HepG2 (cell line): ENCODE measurements around the gene TRPV2. TPM values are rescaled to one million over a fixed set of nuclear protein-coding genes. Genes with fewer than 3 reads are reported as not detected.

Experiments used
- ATAC-seq: fragments of 200-7000 bp; cut with Tn5 transposase; 3 replicates; pipeline ENCODE4 v1.9.1; 2020; ENCODE audit warnings: mild to moderate bottlenecking, moderate library complexity
- BruUV-seq: library from RNA; stranded (reverse); fragments of 400-500 nt; replicated peaks from 2 replicates; lab custom pipeline; 2021; lab: Mats Ljungman, UMichigan
- CTCF ChIA-PET: fragments of 300-600 bp; formaldehyde crosslinking; extraction: SDS; loops from one replicate; lab custom pipeline; 2021; ENCODE audit warnings: low total read pairs, inconsistent platforms, low intra/inter-chr PET ratio; lab: Yijun Ruan, JAX
- POLR2A ChIA-PET: fragments of 350-600 bp; sonication (Branson Sonifier 250); formaldehyde crosslinking; loops from one replicate; lab custom pipeline; 2020; ENCODE audit warnings: antibody characterized with exemption, inconsistent platforms; lab: Yijun Ruan, JAX
- DNase-seq: peaks from one replicate; pipeline ENCODE4 v3.0.0-alpha.2; 2015; ENCODE audit warnings: low spot score
- FAIRE-seq: peaks from 3 replicates; lab custom pipeline; 2011; peaks lifted over from hg19 to GRCh38; lab: Jason Lieb, UNC
- H2AFZ ChIP-seq: one replicate; pipeline ENCODE4 v1.6.1; 2011; ENCODE audit warnings: low read length, inconsistent platforms
- H3K27ac ChIP-seq: fragments of 300-600 bp; 3 replicates; pipeline ENCODE4 v1.8.0; 2011; ENCODE audit warnings: mixed run types, mild to moderate bottlenecking, mixed read lengths, low read length, inconsistent platforms; ENCODE audit not compliant: insufficient read depth; ENCODE audit errors: extremely low read length
- H3K27me3 ChIP-seq, 2 experiments: fragments of 200-600 bp in 1 of 2; 2 replicates in 1 of 2; 3 replicates in 1 of 2; pipeline versions ENCODE4 v1.6.0 to v1.8.0; 2011; ENCODE audit warnings: low read length in 2 of 2, mild to moderate bottlenecking in 2 of 2, moderate library complexity in 2 of 2, inconsistent platforms in 1 of 2; ENCODE audit not compliant: insufficient read depth in 2 of 2, control insufficient read depth in 1 of 2
- H3K36me3 ChIP-seq, 2 experiments: fragments of 200-600 bp in 1 of 2; replicated peaks in 1 of 2; 2 replicates in 1 of 2; 3 replicates in 1 of 2; pipeline versions ENCODE4 v1.5.1 to v1.8.0; 2011; ENCODE audit warnings: low read length in 2 of 2, inconsistent platforms in 1 of 2; ENCODE audit not compliant: insufficient read depth in 2 of 2, control insufficient read depth in 1 of 2
- H3K4me1 ChIP-seq: 2 replicates; pipeline ENCODE4 v1.5.1; 2012; ENCODE audit warnings: low read length, inconsistent platforms; ENCODE audit not compliant: insufficient read depth
- H3K4me2 ChIP-seq: 2 replicates; pipeline ENCODE4 v1.6.0; 2011; ENCODE audit warnings: low read depth, low read length, inconsistent platforms
- H3K4me3 ChIP-seq, 3 experiments: fragments of 200-600 bp in 1 of 3; sonication (generic), shearing (Covaris generic) in 1 of 3; replicated peaks in 1 of 3; 2 replicates each; pipeline ENCODE4 v1.5.1; 2011 to 2016; ENCODE audit warnings: low read length in 3 of 3, inconsistent platforms in 2 of 3, low read depth in 2 of 3, mild to moderate bottlenecking in 2 of 3, control low read depth in 1 of 3, mixed read lengths in 1 of 3; ENCODE audit not compliant: insufficient read depth in 1 of 3
- H3K79me2 ChIP-seq: one replicate; pipeline ENCODE4 v1.6.1; 2011; ENCODE audit warnings: low read length, inconsistent platforms; ENCODE audit not compliant: insufficient read depth
- H3K9ac ChIP-seq: 2 replicates; pipeline ENCODE4 v1.6.0; 2011; ENCODE audit warnings: mild to moderate bottlenecking, low read depth, low read length, inconsistent platforms; ENCODE audit not compliant: insufficient read depth
- H3K9me3 ChIP-seq: 2 replicates; pipeline ENCODE4 v1.5.1; 2012; ENCODE audit warnings: mild to moderate bottlenecking, low read length
- H4K20me1 ChIP-seq: 2 replicates; pipeline ENCODE4 v1.6.0; 2011; ENCODE audit warnings: inconsistent platforms, mild to moderate bottlenecking, low read length, moderate library complexity; ENCODE audit not compliant: insufficient read depth
- HDAC6 ChIP-seq: fragments of 200-600 bp; sonication (generic); IDR thresholded peaks from 2 replicates; pipeline ENCODE4 v1.7.0; 2017; ENCODE audit warnings: mild to moderate bottlenecking, antibody characterized with exemption, low read length, low read depth
- HMG20A ChIP-seq: IDR thresholded peaks from 2 replicates; pipeline ENCODE4 v1.6.1; 2016; ENCODE audit warnings: borderline replicate concordance
- HNRNPH1 ChIP-seq: fragments of 200-400 bp; formaldehyde crosslinking; optimal IDR thresholded peaks from 2 replicates; pipeline ENCODE3; 2017; ENCODE audit warnings: mild to moderate bottlenecking, low read depth, low read length
- KDM1A ChIP-seq: IDR thresholded peaks from 2 replicates; pipeline ENCODE4 v1.6.1; 2016; ENCODE audit warnings: missing compliant biosample characterization
- MXI1 ChIP-seq: IDR thresholded peaks from 3 replicates; pipeline ENCODE4 v1.6.1; 2012; ENCODE audit warnings: low read depth, low read length, inconsistent platforms, borderline replicate concordance
- NR1H2 ChIP-seq: sonication (generic); formaldehyde crosslinking; IDR thresholded peaks from 2 replicates; pipeline ENCODE4 v1.8.1; 2022; ENCODE audit warnings: low read depth, missing genetic modification reagents, borderline replicate concordance
- PLRG1 ChIP-seq: fragments of 450-650 bp; conservative IDR thresholded peaks from 2 replicates; pipeline ENCODE4 v1.6.1; 2016
- RAD21 ChIP-seq: fragments of 450-650 bp; formaldehyde crosslinking; IDR thresholded peaks from 2 replicates; pipeline ENCODE4 v1.5.0; 2020; ENCODE audit warnings: mild to moderate bottlenecking
- SRSF4 ChIP-seq: fragments of 200-400 bp; formaldehyde crosslinking; IDR thresholded peaks from one replicate; pipeline ENCODE4 v1.6.1; 2018; ENCODE audit warnings: mild to moderate bottlenecking, low read depth, low read length, moderate library complexity; ENCODE audit not compliant: poor library complexity, severe bottlenecking
- TEAD3 ChIP-seq: optimal IDR thresholded peaks from 2 replicates; pipeline ENCODE3; 2016; ENCODE audit warnings: borderline replicate concordance
- ZFP62 ChIP-seq: sonication (generic); formaldehyde crosslinking; IDR thresholded peaks from 2 replicates; pipeline ENCODE4 v1.4.0; 2020; ENCODE audit warnings: missing genetic modification reagents
- ZMYM4 ChIP-seq: sonication (generic); formaldehyde crosslinking; IDR thresholded peaks from 2 replicates; pipeline ENCODE4 v1.8.1; 2023; ENCODE audit warnings: mild to moderate bottlenecking, missing genetic modification reagents
- ZNF766 ChIP-seq: sonication (generic); formaldehyde crosslinking; IDR thresholded peaks from 2 replicates; pipeline ENCODE4 v1.5.0; 2020; ENCODE audit warnings: missing genetic modification reagents, borderline replicate concordance
- ZNF878 ChIP-seq: sonication (generic); formaldehyde crosslinking; IDR thresholded peaks from 2 replicates; pipeline ENCODE4 v1.8.1; 2023; ENCODE audit warnings: mild to moderate bottlenecking, missing genetic modification reagents, moderate library complexity
- whole genome bisulfite sequencing: methylation state at CpG from one replicate; pipeline ENCODE4 v1.1.6; 2017; ENCODE audit warnings: low lambda C conversion rate; 5-methylcytosine and 5-hydroxymethylcytosine counted together
- in situ Hi-C: cut with HindIII; loops from 2 replicates; pipeline ENCODE4 v1.10.0; 2017; ENCODE audit warnings: low pct_unique_long_range_greater_than_20kb; ENCODE audit not compliant: extremely low pct_ligation_motif_present
- intact Hi-C: fragments of 100-400 bp; cut with micrococcal nuclease; formaldehyde crosslinking; loops from one replicate; pipeline ENCODE4 v1.10.0; 2022; ENCODE audit not compliant: unreplicated experiment
- polyA plus RNA-seq, 8 experiments: library from polyadenylated mRNA; depleted of rRNA in 3 of 8; stranded (reverse) in 7 of 8; unstranded in 1 of 8; fragments of >200 nt; fragmentation: Illumina TruSeq in 4 of 8; extraction: Trizol in 4 of 8; gene quantifications; 2 replicates each; pipeline versions ENCODE4 v1.2.1 to v1.2.3, GENCODE V29; 2011 to 2016; ENCODE audit warnings: low read depth in 4 of 8, missing spikeins in 1 of 8, mixed read lengths in 1 of 8; ENCODE audit not compliant: insufficient read depth in 1 of 8
- total RNA-seq, 5 experiments: library from RNA; depleted of rRNA; stranded (reverse); fragments of >200 nt; fragmentation: Illumina TruSeq; extraction: Trizol; gene quantifications; 2 replicates each; pipeline ENCODE4 v1.2.3, GENCODE V29; 2016; ENCODE audit warnings: low read depth in 1 of 5
- TF ChIP-seq, protein P1 (sequence below): sonication (generic); formaldehyde crosslinking; IDR thresholded peaks from 2 replicates; pipeline ENCODE4 v1.4.0; 2020; ENCODE audit warnings: missing genetic modification reagents

The TRPV2 gene
- total and polyA plus RNA-seq, 2 of the 13 experiments (the other 11 are each of a cell fraction or from before 2014, with no cell fraction given): 13.6 to 21.3 TPM

DNA sequence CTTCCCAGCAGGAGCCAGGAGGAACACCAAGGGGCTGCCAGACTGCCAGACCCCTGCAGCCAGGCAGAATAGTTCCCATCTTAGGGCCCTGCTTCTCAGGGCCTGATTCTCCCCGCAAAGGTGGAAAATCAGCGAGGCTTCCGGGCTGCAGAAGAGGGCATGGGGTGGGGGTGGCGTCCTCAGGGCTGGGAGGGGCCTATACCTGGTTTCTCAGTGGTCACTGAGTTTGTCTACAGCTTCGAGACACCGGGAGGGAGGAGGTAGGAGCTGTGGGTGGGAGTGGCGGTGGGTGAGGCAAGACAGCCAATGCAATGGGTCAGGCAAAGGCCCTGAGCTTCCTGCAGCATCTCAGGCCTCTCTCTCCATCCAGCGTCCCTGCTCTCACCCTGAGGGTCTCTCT, 62.3 kb downstream of the TRPV2 start:
- in situ Hi-C loops (no loop called here), intact Hi-C loops (no loop called here)
- no TSS peak for BruUV-seq
- DNase-seq: no peak
- Histone ChIP-seq H3K27ac (no peak overlapping the region), H3K9me3 (no peaks in the 10 kb centered on the region), H4K20me1 (no peaks in the 10 kb centered on the region; the same call in 1 of the 2 replicates), H3K4me2 (no peak overlapping the region), H2AFZ (no peak overlapping the region), H3K36me3 (no peaks in the 10 kb centered on the region), H3K79me2 (no peaks in the 10 kb centered on the region), H3K9ac (no peak overlapping the region), H3K4me1 (peaks cover 16% of the 10 kb centered on the region), H3K27me3 (peaks cover 4 to 47% of the 10 kb centered on the region in 2 experiments), H3K4me3 (no peak overlapping the region)
- ChIA-PET CTCF (no interaction called here), POLR2A (interaction anchor here (0.6 kb wide), 1 partner anchor 39 kb away, joined by 3 read pairs; no protein-coding TSS in a partner anchor)
- no peak; the same call in 2 of the 3 replicates for ATAC-seq
- no peak for TF ChIP-seq ZNF878 (CRISPR knock-in tag)
- no peak for TF ChIP-seq HNRNPH1
- TF ChIP-seq HDAC6: no peak
- TF ChIP-seq ZNF766 (CRISPR knock-in tag): no peak
- TF ChIP-seq SRSF4: no peak
- no peak for TF ChIP-seq PLRG1
- TF ChIP-seq HMG20A (CRISPR knock-in tag): no peak
- no peak for TF ChIP-seq TEAD3 (CRISPR knock-in tag)
- no peak for TF ChIP-seq NR1H2
- no peak for TF ChIP-seq ZFP62 (CRISPR knock-in tag)
- TF ChIP-seq, protein P1, sequence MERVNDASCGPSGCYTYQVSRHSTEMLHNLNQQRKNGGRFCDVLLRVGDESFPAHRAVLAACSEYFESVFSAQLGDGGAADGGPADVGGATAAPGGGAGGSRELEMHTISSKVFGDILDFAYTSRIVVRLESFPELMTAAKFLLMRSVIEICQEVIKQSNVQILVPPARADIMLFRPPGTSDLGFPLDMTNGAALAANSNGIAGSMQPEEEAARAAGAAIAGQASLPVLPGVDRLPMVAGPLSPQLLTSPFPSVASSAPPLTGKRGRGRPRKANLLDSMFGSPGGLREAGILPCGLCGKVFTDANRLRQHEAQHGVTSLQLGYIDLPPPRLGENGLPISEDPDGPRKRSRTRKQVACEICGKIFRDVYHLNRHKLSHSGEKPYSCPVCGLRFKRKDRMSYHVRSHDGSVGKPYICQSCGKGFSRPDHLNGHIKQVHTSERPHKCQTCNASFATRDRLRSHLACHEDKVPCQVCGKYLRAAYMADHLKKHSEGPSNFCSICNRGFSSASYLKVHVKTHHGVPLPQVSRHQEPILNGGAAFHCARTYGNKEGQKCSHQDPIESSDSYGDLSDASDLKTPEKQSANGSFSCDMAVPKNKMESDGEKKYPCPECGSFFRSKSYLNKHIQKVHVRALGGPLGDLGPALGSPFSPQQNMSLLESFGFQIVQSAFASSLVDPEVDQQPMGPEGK (CRISPR knock-in tag): no peak
- no peak for TF ChIP-seq RAD21 (CRISPR knock-in tag)
- no peak for TF ChIP-seq KDM1A (CRISPR knock-in tag)
- no peak for TF ChIP-seq ZMYM4 (CRISPR knock-in tag)
- no peak for TF ChIP-seq MXI1
- FAIRE-seq: no peak
- WGBS: 38% methylated on average over 4 of the region's 8 CpGs
